NCI-H748 treated with DMSO at 0.1 percent for 48 hours (cell line): ENCODE results near the gene MYO1D.
"Not testable (repeated sequence)": the region's sequence is repeated elsewhere in the genome, so short reads cannot be mapped to it uniquely, and the experiment has no call there.

Experiments used
- DNase-seq: peaks from one replicate; lab custom pipeline; 2025; lab: John Stamatoyannopoulos, UW

The MYO1D gene

GRCh38 chr17:32854832-32855389, 22.0 kb downstream of the MYO1D start:
- no peak for DNase-seq

DNA sequence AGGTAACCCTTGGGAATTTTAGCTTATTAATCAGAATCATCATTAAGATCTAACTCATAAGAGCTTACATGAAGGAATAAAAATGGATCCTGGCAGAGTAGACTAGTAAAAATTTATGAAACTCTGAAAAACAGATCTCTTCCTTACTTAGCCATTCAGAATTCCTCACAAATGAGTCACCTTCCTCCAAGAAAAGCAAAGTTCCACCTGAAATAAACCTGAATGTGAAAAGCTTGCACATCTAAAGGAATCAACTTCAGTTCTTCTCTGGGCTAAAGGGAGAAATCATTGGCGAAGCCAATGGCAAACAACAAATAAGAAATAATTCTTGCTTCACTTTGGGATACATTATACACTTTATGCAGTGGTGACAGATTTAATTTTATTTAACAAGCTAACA, 22.7 kb downstream of the MYO1D start:
- DNase-seq = no peak

DNA sequence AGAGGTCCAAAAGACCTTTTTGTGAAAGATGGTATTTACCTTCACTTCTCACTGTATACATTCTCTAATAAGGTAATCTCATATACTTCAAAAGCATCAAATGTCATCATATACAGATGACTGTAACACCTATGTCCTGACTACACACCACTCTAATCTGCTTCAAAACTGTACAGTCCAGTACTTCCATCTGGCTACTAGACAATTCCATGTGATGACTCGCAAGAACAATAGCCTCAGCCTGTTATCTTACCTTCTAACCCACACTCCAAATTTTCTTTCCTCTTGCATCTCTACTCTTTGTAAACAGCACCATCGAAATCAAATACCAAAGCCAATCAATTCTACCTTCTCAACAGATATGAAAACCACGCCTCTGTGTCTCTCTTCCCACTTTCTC, 24.1 kb downstream of the MYO1D start:
- DNase-seq = no peak

- DNase-seq = no peak
These were observed 27.0 kb downstream of the MYO1D start for GRCh38 chr17:32849879-32850278.

DNA sequence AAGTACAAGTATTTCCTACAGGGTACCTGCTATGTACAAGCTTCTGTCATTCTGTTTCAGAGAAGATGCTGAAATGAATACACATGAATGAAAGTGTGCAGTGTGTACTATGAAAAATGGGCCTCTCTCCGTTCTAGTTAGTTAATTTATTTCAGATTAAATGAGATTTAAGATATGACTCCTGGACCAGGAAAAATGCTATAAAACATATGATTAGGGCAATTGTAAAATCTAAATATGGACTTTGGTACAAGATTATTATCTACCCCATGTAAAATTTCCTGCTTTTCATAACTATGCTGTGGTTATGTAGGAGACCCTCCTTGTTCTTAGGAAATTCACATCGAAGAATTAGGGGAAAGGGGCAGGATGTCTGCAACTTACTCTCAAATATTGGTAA, 28.9 kb downstream of the MYO1D start:
- DNase-seq = no peak

DNA sequence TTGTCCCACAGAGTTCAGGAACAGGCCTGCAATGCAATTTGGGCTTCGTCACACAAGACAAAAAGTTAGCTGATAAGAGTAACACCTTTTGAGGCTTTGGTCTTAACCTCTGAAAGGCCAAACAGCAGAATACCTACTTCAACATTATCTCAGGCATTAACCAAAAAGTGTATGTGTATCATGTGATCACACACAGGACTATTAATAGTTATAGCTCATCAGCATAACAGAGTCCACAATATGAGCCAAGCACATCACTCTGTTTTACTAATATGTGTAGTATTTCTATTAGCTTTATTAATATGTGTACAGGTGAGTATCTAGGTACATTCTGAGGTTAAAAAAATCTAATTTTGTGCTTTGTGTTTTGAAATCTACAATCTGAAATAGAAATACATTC, 30.8 kb downstream of the MYO1D start:
- no peak for DNase-seq

GRCh38 chr17:32840241-32840640, 36.7 kb downstream of the MYO1D start:
- DNase-seq = no peak

- no peak for DNase-seq
These were observed 40.4 kb downstream of the MYO1D start for GRCh38 chr17:32836527-32836926.

- no peak for DNase-seq
These were observed 41.6 kb downstream of the MYO1D start for GRCh38 chr17:32835291-32835761.

DNA sequence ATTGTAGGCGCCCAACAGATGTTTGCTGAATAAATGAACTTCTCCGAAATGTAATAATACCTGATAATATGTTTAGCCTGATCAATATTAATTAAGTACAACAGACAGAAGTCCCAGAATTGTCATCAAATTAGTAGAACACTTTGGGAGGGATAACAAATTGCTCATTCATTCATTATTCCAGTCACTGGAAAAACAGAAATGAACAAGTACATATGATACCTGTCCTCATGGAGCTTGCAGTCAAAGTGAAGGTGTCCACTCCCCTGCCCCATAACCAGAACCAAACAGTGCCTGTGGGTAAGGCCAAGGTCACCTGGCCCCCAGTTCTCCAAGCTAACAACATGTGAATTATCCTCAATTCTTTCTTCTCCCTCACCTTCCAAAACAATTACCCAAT, 42.8 kb downstream of the MYO1D start:
- DNase-seq = no peak

DNA sequence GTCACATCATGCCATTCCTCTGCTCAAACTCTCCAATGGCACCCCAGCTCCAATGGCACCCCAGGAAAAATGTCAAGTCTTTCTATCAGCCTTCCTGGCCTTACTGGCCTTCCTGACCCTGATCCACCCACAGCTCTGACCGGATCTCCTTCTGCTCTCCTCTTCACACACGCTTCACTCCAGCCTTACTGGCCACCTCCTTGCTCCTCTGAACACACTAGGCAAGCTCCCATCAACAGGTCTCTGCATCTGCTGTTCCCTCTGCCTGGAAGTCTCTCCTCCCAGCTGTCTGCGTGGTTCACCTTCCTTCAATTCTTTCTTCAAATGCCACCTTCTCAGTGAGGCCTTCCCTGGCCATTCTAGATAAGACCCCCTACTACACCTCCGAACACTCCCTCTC, 43.4 kb downstream of the MYO1D start:
- DNase-seq = no peak

GRCh38 chr17:32833076-32833475, 43.8 kb downstream of the MYO1D start:
- no peak for DNase-seq

DNA sequence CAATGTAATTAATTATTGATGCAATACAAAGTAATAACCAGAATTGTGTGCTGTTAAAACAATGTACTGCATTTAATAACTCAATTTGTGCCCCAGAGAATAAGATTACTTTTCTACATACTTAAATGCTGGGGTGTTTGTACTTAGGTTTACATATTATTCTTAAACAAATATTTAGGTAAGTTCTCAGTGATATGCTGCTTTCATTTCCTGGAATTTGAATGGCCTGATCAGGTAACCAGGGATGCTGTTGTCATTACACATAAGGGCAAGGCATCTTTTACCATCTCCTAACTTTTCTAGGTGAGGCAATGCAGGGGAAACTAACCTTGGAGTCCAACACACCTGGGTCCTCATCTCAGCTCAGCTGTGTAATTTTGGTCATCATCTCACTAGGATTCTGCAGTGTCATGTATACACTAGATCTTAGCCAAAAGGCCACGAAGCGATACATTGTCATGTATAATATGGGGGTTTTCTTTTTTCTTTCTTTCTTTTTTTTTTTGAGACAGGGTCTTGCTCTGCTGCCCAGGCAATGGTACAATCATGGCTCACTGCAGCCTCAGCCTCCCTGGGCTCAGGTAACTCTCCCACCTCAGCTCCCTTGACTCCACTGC, 45.2 kb downstream of the MYO1D start:
- no peak for DNase-seq

DNA sequence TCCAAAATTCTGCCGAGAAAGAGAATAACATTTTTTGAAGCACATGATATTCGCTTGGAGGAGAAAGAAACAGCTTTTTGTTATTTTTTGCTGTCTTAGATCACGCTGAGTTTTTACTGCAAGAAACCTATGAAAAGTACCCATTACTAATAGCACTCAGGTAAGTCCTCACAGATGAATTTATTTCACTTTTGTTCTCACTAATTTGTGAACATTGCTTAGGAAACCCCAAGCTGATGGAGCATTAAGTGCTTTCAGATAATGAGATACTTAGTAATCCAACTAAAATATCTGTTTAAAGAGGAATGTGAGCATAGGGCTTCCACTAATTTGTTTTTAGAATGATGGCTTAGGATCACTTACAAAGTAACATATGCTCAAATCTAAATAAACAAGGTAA, 45.7 kb downstream of the MYO1D start:
- no peak for DNase-seq

GRCh38 chr17:32828822-32829221, 48.1 kb downstream of the MYO1D start:
- no peak for DNase-seq

DNA sequence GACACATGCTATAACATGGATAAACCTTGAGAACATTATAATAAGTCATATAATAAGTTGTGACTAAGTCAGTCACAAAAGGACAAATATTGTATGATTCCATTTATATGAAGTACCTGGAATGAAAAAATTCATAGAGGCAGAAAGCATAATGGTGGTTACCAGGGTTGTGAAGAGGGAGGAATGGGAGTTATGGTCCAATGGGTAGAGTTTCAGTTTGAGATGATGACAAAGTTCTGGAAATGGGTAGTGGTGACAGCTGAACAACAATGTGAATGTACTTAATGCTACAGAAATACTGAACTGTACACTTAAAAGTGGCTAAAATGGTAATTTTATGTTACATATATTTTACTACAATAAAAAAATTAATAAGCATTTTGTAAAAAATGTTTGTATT, 49.7 kb downstream of the MYO1D start:
- DNase-seq = no peak

- no peak for DNase-seq
These were observed 50.8 kb downstream of the MYO1D start for GRCh38 chr17:32826076-32826475.

DNA sequence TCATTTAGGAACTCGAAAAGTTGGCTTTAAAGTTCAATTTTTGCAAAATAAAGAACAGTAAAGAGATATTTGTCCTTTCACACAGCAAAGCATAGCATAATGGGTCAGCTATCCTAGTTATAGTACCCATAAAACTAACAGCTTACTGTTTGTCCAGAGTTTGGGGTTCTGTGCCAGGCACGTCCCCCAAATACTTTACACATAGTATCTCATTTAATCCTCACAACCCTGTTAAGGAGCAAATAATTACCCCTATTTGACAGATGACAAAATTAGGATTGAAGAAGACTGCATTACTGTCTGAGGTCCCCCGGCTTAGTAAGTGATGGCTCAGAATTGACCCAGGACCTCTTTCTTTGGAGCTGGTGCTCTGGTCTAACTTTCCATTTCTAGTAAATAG, 52.6 kb downstream of the MYO1D start:
- DNase-seq = no peak

- no peak for DNase-seq
These were observed 53.9 kb downstream of the MYO1D start for GRCh38 chr17:32822996-32823395.

- not testable (repeated sequence) for DNase-seq
These were observed 54.7 kb downstream of the MYO1D start for GRCh38 chr17:32821987-32822934.

- no peak for DNase-seq
These were observed 56.5 kb downstream of the MYO1D start for GRCh38 chr17:32820440-32820839.

- DNase-seq = no peak
These were observed 57.1 kb downstream of the MYO1D start for GRCh38 chr17:32819787-32820186.

DNA sequence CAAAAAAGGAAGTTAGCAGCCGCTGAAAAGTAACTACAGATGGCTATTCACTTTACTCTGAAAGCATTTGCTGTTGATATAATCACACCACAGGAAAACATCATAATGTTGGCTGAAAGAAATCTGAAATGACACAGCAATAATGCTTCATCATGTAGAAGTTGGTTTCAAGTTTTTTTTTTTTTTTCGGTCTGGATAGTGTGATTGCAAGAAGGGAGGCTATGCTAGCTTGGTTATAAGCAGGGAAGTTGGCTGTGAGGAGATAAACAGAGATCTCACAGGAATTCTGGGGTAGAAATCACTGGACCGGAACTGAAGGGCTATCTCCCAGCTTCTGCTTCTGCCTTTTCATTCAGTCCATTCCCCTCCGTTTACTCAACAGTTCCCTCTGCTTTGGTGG, 57.9 kb downstream of the MYO1D start:
- no peak for DNase-seq
